ENCODE results near the gene HIRA. TPM values are rescaled to one million over a fixed set of nuclear protein-coding genes. Genes with fewer than 3 reads are reported as not detected.

Gene HIRA
- total RNA-seq, 4 donors from 2014 or later, result 18.3 to 29.3 (median 20.3) TPM

DNA sequence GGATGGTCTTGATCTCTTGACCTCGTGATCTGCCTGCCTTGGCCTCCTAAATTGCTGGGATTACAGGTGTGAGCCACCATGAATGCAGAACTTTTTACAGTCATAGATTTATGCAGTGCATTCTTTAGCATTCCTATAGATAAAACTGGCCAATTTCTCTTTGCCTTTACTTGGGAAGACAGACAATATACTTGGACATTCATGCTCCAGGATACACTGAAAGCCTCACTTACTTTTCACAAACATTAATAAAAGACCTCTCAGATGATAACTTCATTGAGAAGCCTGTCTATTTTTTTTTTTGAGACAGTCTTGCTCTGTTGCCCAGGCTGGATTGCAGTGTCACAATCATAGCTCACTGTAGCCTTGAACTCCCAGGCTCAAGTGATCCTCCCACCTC lies 127.7 kb downstream of the HIRA start:
- Histone ChIP-seq H3K36me3 (no peaks in the 10 kb centered on the region), H3K4me3 (no peak overlapping the region), H3K27me3 (no peaks in the 10 kb centered on the region), H3K4me1 (no peaks in the 10 kb centered on the region), H3K9me3 (no peaks in the 10 kb centered on the region), H3K27ac (no peak overlapping the region)
- intact Hi-C loops (cut with DNase I; ENCODE audit: low total_unique reads), result no loop called here
- TF ChIP-seq EP300 (IDR thresholded peaks at IDR 0.05; ENCODE audit: low read depth) (no peak), POLR2A (IDR thresholded peaks at IDR 0.05) (no peak), POLR2AphosphoS5 (IDR thresholded peaks at IDR 0.05) (no peak)
- TF ChIP-seq, protein P1, sequence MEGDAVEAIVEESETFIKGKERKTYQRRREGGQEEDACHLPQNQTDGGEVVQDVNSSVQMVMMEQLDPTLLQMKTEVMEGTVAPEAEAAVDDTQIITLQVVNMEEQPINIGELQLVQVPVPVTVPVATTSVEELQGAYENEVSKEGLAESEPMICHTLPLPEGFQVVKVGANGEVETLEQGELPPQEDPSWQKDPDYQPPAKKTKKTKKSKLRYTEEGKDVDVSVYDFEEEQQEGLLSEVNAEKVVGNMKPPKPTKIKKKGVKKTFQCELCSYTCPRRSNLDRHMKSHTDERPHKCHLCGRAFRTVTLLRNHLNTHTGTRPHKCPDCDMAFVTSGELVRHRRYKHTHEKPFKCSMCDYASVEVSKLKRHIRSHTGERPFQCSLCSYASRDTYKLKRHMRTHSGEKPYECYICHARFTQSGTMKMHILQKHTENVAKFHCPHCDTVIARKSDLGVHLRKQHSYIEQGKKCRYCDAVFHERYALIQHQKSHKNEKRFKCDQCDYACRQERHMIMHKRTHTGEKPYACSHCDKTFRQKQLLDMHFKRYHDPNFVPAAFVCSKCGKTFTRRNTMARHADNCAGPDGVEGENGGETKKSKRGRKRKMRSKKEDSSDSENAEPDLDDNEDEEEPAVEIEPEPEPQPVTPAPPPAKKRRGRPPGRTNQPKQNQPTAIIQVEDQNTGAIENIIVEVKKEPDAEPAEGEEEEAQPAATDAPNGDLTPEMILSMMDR (IDR thresholded peaks at IDR 0.05), result no peak
- in situ Hi-C loops (cut with MboI; ENCODE audit: low pct_ligation_motif_present in 1 of 4, low pct_unique_long_range_greater_than_20kb in 1 of 4, low sequenced_read_pairs in 3 of 4), result no loop called here
- DNase-seq, result no peak
- WGBS, 2 donors (ENCODE audit: low coverage in 1 of 2), result 56% methylated on average over 1 of the region's 1 CpG; no CpG with 5 or more reads in 1 of the 2 donors

DNA sequence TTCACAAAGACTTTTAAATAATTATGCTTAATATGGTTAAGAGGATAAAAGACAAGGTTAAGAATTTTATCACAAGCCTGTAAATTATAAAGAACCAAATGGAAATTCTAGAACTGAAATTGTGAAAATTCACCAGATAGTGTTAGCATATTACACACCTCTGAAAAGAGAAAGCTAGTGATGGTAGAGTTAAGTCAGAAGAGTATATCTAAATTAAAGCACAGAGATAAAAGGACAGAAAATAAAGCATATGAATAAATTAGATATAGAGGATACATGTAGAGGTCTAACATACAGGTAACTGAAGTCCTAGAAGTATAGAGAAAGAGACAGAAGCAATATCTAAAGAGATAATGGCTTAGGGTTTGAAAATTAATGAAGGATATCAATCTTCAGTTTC lies 135.8 kb downstream of the HIRA start:
- in situ Hi-C loops (cut with MboI; ENCODE audit: low pct_ligation_motif_present in 1 of 4, low pct_unique_long_range_greater_than_20kb in 1 of 4, low sequenced_read_pairs in 3 of 4), result no loop called here
- DNase-seq, result no peak
- Histone ChIP-seq H3K9me3 (no peaks in the 10 kb centered on the region), H3K27ac (no peak overlapping the region), H3K27me3 (peaks cover 2% of the 10 kb centered on the region), H3K4me3 (no peak overlapping the region), H3K4me1 (peaks cover 5 to 11% (median 9%) of the 10 kb centered on the region in 4 donors), H3K36me3 (no peaks in the 10 kb centered on the region)
- intact Hi-C loops (cut with DNase I; ENCODE audit: low total_unique reads), result no loop called here
- TF ChIP-seq EP300 (IDR thresholded peaks at IDR 0.05; ENCODE audit: low read depth) (no peak), POLR2A (IDR thresholded peaks at IDR 0.05) (no peak), POLR2AphosphoS5 (IDR thresholded peaks at IDR 0.05) (no peak)
- TF ChIP-seq, protein P1 (IDR thresholded peaks at IDR 0.05), result no peak

DNA sequence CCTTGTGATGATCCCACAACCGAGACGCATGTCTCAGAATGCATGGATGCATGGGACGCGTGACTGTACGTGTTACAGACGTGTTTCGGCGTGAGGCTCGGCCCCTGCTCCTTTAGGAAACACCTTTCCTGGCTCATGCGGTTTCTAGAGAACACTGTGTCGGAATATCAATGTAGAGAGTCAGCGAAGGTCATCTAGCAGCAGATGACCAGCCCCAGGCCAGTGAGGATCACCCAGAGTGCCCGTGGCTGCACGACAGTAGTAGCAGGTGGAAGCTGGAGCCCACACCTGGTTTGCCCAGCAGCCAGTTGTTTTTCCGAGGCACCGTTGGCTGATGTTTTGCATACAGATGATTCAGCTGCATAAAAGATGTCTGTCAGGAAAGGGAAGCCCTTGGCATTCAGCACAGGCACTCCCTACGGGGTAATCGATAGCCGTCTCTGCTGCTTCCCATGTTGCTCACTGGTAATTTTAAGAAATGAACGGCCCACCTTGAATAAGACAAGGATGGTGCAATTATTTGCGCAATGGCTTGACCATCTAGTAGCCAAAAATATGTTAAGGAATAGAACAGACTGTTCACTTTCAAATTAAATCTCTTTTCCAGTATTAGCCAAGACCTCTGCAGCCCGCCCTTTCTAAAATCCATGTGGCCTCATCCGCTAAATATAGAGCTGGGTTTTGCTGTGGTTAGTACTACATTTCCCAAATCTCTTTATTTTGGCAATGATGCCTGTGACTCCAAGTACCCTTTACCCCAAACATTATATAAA lies 138.9 kb downstream of the HIRA start:
- in situ Hi-C loops (cut with MboI; ENCODE audit: low pct_ligation_motif_present in 1 of 4, low pct_unique_long_range_greater_than_20kb in 1 of 4, low sequenced_read_pairs in 3 of 4), result no loop called here

DNA sequence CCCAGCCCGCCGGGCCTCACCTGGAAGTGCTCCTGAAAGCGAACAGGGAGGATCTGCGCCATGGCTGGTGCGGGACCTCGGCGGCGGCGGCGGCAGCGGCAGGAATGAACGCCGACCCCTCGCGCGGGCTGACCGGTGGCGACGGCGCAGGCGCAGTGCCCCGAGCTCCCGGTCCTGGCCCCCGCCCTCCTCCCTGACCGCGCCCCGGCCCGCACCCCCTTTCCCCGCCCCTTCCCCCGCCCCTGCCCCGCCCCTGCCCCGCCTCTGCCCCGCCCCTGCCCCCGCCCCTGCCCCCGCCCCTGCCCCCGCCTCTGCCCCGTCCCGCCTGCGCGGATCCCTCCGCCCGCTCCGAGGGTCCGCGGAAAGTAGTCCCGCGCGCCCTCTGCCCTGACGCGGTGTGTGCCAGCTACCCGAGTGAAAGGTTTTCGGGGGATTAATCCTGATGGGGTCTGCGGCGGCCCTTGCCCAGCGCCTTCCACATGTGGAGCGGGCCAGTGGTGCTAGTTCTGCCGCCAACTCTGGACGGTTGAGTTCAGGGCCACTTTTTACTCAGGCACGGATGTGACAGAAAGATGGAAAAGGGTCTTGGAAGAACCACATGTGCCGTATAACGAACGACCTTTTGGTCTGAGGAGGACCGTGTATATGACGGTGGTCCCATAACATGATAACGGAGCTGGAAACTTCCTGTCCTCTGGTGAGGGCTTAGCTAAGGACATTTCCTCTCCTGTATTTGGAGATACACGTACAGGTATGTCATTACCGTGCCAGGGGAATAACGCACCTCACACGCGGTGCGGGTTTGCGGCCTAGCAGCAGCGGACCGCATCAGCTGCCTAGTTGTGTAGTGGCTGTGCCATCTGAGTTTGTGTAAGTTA lies 139.7 kb downstream of the HIRA start, which contains the start of gene CLTCL1:
CLTCL1 (minus strand) TSS at position 140 of the 878 bp plus-strand sequence; CDS start at position 62, 78 bp downstream.
- in situ Hi-C loops (cut with MboI; ENCODE audit: low pct_ligation_motif_present in 1 of 4, low pct_unique_long_range_greater_than_20kb in 1 of 4, low sequenced_read_pairs in 3 of 4) (no loop called here), intact Hi-C loops (cut with DNase I; ENCODE audit: low total_unique reads) (loop anchor here (5.0 kb wide), 1 partner anchor 1140 kb away; no protein-coding TSS in a partner anchor)
- TF ChIP-seq, protein P1 (IDR thresholded peaks at IDR 0.05), result no peak
- TF ChIP-seq EP300 (IDR thresholded peaks at IDR 0.05; ENCODE audit: low read depth) (no peak), POLR2AphosphoS5 (IDR thresholded peaks at IDR 0.05) (peak; percentile 31 to 51 (median 45)), POLR2A (IDR thresholded peaks at IDR 0.05) (peak; percentile 6)
- H3K36me3 ChIP-seq, result no peaks in the 10 kb centered on the region
- H3K4me1 ChIP-seq, result peaks cover 5 to 16% (median 15%) of the 10 kb centered on the region in 4 donors
- WGBS, 2 donors (ENCODE audit: low coverage in 1 of 2), result 2% methylated on average over 42 of the region's 74 CpGs; no CpG with 5 or more reads in 1 of the 2 donors
- peak within 1 kb of the TSS; percentile 80 to 99 (median 94) for H3K4me3 ChIP-seq
- no peaks in the 10 kb centered on the region for H3K9me3 ChIP-seq
- peaks cover 9% of the 10 kb centered on the region for H3K27me3 ChIP-seq
- peak within 1 kb of the TSS; percentile 75 to 89 (median 83) for H3K27ac ChIP-seq
- peak; percentile 86 for DNase-seq

More for the DNA sequence above, 138.9 kb downstream of the HIRA start:
- peak overlapping the region in 3 of 4 donors; percentile 80 to 95 (median 94) for H3K4me3 ChIP-seq
- no peaks in the 10 kb centered on the region for H3K9me3 ChIP-seq
- no peaks in the 10 kb centered on the region for H3K36me3 ChIP-seq
- peaks cover 9% of the 10 kb centered on the region for H3K27me3 ChIP-seq
- no peak for DNase-seq
- 66 to 83% methylated on average over 12 to 23 of the region's 23 CpGs for WGBS, 2 donors (ENCODE audit: low coverage in 1 of 2)
- peak overlapping the region; percentile 75 to 87 (median 83) for H3K27ac ChIP-seq
- H3K4me1 ChIP-seq, result peaks cover 5 to 16% (median 15%) of the 10 kb centered on the region in 4 donors
- intact Hi-C loops (cut with DNase I; ENCODE audit: low total_unique reads), result loop anchor here (5.0 kb wide), 1 partner anchor 1140 kb away; no protein-coding TSS in a partner anchor
- TF ChIP-seq POLR2A (IDR thresholded peaks at IDR 0.05), result no peak
- peak in 1 of 3 donors; percentile 28 for TF ChIP-seq POLR2AphosphoS5 (IDR thresholded peaks at IDR 0.05)

Measured in transverse colon (tissue), 4 donors.